ENCODE measurements around the gene B4GALT5. TPM values are rescaled to one million over a fixed set of nuclear protein-coding genes. Genes with fewer than 3 reads are reported as not detected.
"Not testable (repeated sequence)": the region's sequence is repeated elsewhere in the genome, so short reads cannot be mapped to it uniquely, and the experiment has no call there.

Gene B4GALT5
- total RNA-seq, 1 donor from 2014 or later = 47.9 TPM

DNA sequence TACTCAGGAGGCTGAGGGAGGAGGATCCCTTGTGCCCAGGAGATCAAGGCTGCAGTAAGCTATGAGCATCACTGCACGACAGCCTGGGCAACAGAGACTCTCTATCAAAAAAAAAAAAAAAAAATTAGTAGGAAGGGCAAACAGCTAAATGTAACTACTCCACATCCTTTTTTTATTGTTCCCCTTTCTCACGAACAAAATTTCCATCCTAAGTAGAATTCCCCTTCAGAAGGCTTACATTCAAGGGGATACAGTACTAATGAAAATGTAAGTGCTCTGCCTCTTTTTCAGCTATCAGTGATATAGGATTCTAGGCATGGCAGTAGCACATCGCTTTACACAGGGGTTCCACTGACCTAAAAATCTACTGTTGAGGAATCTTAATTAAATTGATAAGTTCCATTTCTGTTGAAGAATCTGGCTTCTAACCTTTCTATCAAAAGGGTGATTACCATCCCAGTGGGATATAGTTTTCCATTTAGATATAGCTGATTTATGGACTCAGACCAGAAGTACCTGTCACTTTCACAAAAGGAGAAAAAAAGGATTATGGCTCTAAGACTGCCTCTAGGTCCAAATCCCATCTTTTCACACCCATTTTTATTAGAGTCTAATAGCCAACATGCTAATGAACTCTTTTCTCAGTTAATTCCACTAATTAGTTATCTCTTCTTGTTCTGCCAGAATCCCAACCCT lies 2.6 kb downstream of the B4GALT5 start:
- Mint-ChIP-seq H3K27me3 (no peaks in the 10 kb centered on the region), H3K4me3 (peak overlapping the region; percentile 94), H3K36me3 (no peaks in the 10 kb centered on the region), H3K9me3 (no peaks in the 10 kb centered on the region), H3K4me1 (ENCODE audit: unreplicated experiment) (peaks cover 43% of the 10 kb centered on the region), H3K27ac (peak overlapping the region; percentile 47)
- TF ChIP-seq, protein P1, sequence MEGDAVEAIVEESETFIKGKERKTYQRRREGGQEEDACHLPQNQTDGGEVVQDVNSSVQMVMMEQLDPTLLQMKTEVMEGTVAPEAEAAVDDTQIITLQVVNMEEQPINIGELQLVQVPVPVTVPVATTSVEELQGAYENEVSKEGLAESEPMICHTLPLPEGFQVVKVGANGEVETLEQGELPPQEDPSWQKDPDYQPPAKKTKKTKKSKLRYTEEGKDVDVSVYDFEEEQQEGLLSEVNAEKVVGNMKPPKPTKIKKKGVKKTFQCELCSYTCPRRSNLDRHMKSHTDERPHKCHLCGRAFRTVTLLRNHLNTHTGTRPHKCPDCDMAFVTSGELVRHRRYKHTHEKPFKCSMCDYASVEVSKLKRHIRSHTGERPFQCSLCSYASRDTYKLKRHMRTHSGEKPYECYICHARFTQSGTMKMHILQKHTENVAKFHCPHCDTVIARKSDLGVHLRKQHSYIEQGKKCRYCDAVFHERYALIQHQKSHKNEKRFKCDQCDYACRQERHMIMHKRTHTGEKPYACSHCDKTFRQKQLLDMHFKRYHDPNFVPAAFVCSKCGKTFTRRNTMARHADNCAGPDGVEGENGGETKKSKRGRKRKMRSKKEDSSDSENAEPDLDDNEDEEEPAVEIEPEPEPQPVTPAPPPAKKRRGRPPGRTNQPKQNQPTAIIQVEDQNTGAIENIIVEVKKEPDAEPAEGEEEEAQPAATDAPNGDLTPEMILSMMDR (conservative IDR thresholded peaks at IDR 0.05) = no peak
- DNase-seq (ENCODE audit: extremely low spot score, unreplicated experiment) = no peak

DNA sequence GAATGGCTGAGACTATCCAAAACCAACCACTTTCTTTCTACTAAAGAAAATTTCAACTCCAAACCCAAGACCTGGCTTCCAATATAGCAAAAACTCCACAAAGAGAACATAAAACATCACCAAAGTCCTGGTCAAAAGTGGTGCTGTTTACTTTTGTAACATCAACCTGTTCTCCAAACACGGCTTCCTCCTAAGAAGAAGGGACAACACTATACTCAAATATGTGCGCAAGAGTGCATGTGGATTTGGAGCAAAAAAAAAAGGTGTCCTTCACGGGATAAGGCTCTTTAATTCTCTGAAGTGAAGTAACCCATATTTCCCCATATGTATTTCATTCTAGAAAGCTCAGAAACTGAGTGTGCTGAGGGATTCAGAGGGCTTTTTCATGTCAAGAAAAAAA lies 6.6 kb downstream of the B4GALT5 start:
- Mint-ChIP-seq H3K36me3 (no peaks in the 10 kb centered on the region), H3K4me1 (ENCODE audit: unreplicated experiment) (peaks cover 51% of the 10 kb centered on the region), H3K4me3 (peak overlapping the region; percentile 21), H3K9me3 (no peaks in the 10 kb centered on the region), H3K27me3 (no peaks in the 10 kb centered on the region), H3K27ac (peak overlapping the region; percentile 78)
- TF ChIP-seq, protein P1 (conservative IDR thresholded peaks at IDR 0.05) = no peak
- no peak for DNase-seq (ENCODE audit: extremely low spot score, unreplicated experiment)

DNA sequence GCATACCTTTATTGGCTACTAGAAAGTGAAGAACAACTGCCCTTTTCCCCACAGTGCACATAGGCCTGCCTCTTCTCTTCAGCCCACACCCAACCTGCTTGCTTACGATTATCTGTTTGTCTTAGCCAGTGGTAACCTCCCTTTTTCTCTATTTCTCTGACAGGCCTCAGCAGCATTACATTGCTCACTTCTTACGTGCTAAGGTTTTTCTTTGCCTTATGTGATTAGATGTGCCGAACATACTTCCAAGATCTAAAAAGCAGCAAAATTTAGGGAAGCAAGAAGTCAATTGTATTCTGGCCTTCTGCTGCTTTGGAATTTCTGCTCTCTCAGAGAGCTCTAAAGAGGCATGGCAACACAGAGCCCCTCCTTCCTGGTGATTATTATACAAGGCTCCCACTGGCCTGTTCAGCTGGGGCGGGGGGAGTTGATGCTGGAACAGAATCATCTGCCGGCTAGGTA lies 7.0 kb downstream of the B4GALT5 start:
- Mint-ChIP-seq H3K4me3 (peak overlapping the region; percentile 21), H3K36me3 (no peaks in the 10 kb centered on the region), H3K4me1 (ENCODE audit: unreplicated experiment) (peaks cover 49% of the 10 kb centered on the region), H3K9me3 (no peaks in the 10 kb centered on the region), H3K27ac (peak overlapping the region; percentile 78), H3K27me3 (no peaks in the 10 kb centered on the region)
- DNase-seq (ENCODE audit: extremely low spot score, unreplicated experiment) = no peak
- TF ChIP-seq, protein P1 (conservative IDR thresholded peaks at IDR 0.05) = no peak

DNA sequence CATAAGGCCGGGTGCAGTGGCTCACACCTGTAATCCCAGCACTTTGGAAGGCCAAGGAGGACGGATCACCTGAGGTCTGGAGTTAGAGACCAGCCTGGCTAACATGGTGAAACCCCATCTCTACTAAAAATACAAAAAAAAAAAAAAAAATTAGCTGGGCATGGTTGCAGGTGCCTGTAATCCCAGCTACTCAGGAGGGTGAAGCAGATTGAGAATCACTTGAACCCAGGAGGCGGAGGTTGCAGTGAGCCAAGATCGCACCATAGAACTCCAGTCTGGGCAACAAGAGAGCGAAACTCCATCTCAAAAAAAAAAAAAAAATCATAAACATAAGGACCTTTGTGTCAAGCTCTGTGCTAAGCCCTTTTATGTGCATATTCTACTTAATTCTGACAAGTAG lies 7.8 kb downstream of the B4GALT5 start:
- H3K4me3 Mint-ChIP-seq; DNase-seq (ENCODE audit: extremely low spot score, unreplicated experiment); H3K9me3 Mint-ChIP-seq; H3K36me3 Mint-ChIP-seq; H3K27me3 Mint-ChIP-seq: not testable (repeated sequence)
- H3K4me1 Mint-ChIP-seq (ENCODE audit: unreplicated experiment) = peaks cover 49% of the 10 kb centered on the region
- H3K27ac Mint-ChIP-seq = peak overlapping the region; percentile 78

DNA sequence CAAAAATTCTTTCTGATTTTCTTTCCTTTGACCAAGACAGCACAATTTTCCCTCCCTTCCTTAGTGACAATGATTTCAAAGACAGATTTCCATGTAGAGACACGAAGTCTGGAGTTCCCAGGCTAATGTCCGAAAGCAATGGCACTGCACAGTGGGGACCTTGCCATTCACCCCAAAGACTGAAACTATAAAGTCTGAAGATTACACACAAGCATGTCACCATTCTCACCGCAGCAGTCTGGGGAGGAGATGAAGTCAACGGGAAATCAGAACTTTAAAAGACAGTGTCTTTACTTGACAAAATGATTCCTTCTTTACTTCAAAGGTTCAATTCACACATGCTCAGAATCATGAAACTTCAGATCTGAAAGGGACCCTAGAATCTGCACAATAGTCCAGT lies 8.3 kb downstream of the B4GALT5 start:
- Mint-ChIP-seq H3K9me3 (no peaks in the 10 kb centered on the region), H3K4me1 (ENCODE audit: unreplicated experiment) (peaks cover 50% of the 10 kb centered on the region), H3K27ac (peak overlapping the region; percentile 42), H3K36me3 (no peaks in the 10 kb centered on the region), H3K27me3 (no peaks in the 10 kb centered on the region), H3K4me3 (no peak overlapping the region)
- DNase-seq (ENCODE audit: extremely low spot score, unreplicated experiment) = no peak
- TF ChIP-seq, protein P1 (conservative IDR thresholded peaks at IDR 0.05) = no peak

DNA sequence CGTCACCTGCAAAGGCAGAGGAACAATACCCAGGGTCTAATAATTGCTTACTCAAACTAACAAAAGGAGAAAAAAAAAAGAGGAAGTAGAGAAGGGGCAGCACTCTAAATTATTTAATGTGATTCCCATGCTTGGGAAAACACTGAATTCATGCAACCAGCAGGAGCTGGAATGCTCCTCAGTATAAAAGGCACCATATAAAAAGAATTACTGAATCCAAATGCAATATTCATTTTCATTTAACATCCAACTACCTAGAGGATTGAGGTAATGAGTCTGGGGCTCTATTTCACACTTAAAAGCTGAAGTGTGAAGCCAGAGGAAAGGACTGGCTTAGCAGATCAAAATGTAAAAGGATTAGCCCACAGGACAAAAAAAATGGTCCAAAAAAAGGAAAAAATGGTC lies 8.7 kb downstream of the B4GALT5 start:
- H3K4me1 Mint-ChIP-seq (ENCODE audit: unreplicated experiment) = peaks cover 50% of the 10 kb centered on the region
- TF ChIP-seq, protein P1 (conservative IDR thresholded peaks at IDR 0.05) = no peak
- no peak overlapping the region for H3K4me3 Mint-ChIP-seq
- H3K9me3 Mint-ChIP-seq = no peaks in the 10 kb centered on the region
- DNase-seq (ENCODE audit: extremely low spot score, unreplicated experiment) = no peak
- no peaks in the 10 kb centered on the region for H3K36me3 Mint-ChIP-seq
- H3K27me3 Mint-ChIP-seq = no peaks in the 10 kb centered on the region
- H3K27ac Mint-ChIP-seq = peak overlapping the region; percentile 42

Measured in type B pancreatic cell (in vitro differentiated cells).